Breast epithelium (tissue), 4 donors: ENCODE data around the gene CYTH4. TPM values are rescaled to one million over a fixed set of nuclear protein-coding genes. Genes with fewer than 3 reads are reported as not detected.

Experiments
- DNase-seq, 2 donors: peaks; one replicate each; pipeline ENCODE4 v3.0.0-alpha.2; 2019; ENCODE audit warnings: low spot score in 2 of 2
- H3K27ac ChIP-seq, 2 donors: fragments of 200-600 bp; sonication (generic) in 1 of 2; one replicate each; pipeline ENCODE4 v1.5.1; 2016 to 2019; ENCODE audit warnings: mild to moderate bottlenecking in 1 of 2
- H3K27me3 ChIP-seq, 2 donors: fragments of 200-600 bp; sonication (generic) in 1 of 2; one replicate each; pipeline versions ENCODE4 v1.5.1 to v1.6.0; 2017 to 2019; ENCODE audit warnings: control low read depth in 1 of 2, mild to moderate bottlenecking in 1 of 2
- H3K36me3 ChIP-seq: fragments of 200-600 bp; one replicate; pipeline ENCODE4 v1.5.1; 2019
- H3K4me1 ChIP-seq, 2 donors: fragments of 200-600 bp; sonication (generic); one replicate each; pipeline ENCODE4 v1.5.1; 2016 to 2019; ENCODE audit warnings: control low read depth in 1 of 2
- H3K4me3 ChIP-seq, 3 donors: fragments of 200-600 bp; sonication (generic); 1 replicate in 2 of 3; 2 replicates in 1 of 3; pipeline ENCODE4 v1.5.1; 2016 to 2019; ENCODE audit warnings: mild to moderate bottlenecking in 3 of 3, moderate library complexity in 2 of 3
- H3K9me3 ChIP-seq, 2 donors: fragments of 200-600 bp; sonication (generic) in 1 of 2; one replicate each; pipeline ENCODE4 v1.5.1; 2016 to 2019; ENCODE audit warnings: control low read depth in 1 of 2
- POLR2A ChIP-seq: fragments of 450-650 bp; IDR thresholded peaks from one replicate; pipeline ENCODE4 v1.6.1; 2016; ENCODE audit warnings: antibody characterized with exemption, mild to moderate bottlenecking, moderate library complexity
- POLR2AphosphoS5 ChIP-seq, 3 donors: sonication (generic); formaldehyde crosslinking; IDR thresholded peaks; one replicate each; pipeline ENCODE4 v1.6.1; 2017; ENCODE audit warnings: antibody characterized with exemption in 3 of 3
- intact Hi-C: fragments of 100-400 bp; cut with DNase I; formaldehyde crosslinking; loops from one replicate; pipeline ENCODE4 v1.15.1; 2023; ENCODE audit warnings: low total_unique reads
- total RNA-seq, 3 donors: library from RNA; depleted of rRNA; stranded (reverse); fragments of >200 nt; gene quantifications; one replicate each; pipeline ENCODE4 v1.1.0, GENCODE V29; 2016
- TF ChIP-seq, protein P1 (sequence below), 3 donors: fragments of 450-650 bp; IDR thresholded peaks; one replicate each; pipeline ENCODE4 v1.5.1; 2016 to 2017; ENCODE audit warnings: antibody characterized with exemption in 3 of 3, mild to moderate bottlenecking in 3 of 3, moderate library complexity in 3 of 3

Gene CYTH4
- total RNA-seq, 3 donors from 2014 or later = 6.9 to 25.1 (median 10.5) TPM

GRCh38 chr22:37235897-37236607 is 46.3 kb upstream of the CYTH4 start:
- no peaks in the 10 kb centered on the region for H3K27me3 ChIP-seq
- no peak for TF ChIP-seq POLR2A
- no peak for TF ChIP-seq POLR2AphosphoS5 (IDR thresholded peaks at IDR 0.05)
- TF ChIP-seq, protein P1, sequence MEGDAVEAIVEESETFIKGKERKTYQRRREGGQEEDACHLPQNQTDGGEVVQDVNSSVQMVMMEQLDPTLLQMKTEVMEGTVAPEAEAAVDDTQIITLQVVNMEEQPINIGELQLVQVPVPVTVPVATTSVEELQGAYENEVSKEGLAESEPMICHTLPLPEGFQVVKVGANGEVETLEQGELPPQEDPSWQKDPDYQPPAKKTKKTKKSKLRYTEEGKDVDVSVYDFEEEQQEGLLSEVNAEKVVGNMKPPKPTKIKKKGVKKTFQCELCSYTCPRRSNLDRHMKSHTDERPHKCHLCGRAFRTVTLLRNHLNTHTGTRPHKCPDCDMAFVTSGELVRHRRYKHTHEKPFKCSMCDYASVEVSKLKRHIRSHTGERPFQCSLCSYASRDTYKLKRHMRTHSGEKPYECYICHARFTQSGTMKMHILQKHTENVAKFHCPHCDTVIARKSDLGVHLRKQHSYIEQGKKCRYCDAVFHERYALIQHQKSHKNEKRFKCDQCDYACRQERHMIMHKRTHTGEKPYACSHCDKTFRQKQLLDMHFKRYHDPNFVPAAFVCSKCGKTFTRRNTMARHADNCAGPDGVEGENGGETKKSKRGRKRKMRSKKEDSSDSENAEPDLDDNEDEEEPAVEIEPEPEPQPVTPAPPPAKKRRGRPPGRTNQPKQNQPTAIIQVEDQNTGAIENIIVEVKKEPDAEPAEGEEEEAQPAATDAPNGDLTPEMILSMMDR (IDR thresholded peaks at IDR 0.05) = no peak
- no peak overlapping the region for H3K4me3 ChIP-seq
- no peaks in the 10 kb centered on the region for H3K9me3 ChIP-seq
- no peak for DNase-seq
- intact Hi-C loops = no loop called here
- no peaks in the 10 kb centered on the region for H3K36me3 ChIP-seq
- no peaks in the 10 kb centered on the region for H3K4me1 ChIP-seq
- H3K27ac ChIP-seq = no peak overlapping the region

DNA sequence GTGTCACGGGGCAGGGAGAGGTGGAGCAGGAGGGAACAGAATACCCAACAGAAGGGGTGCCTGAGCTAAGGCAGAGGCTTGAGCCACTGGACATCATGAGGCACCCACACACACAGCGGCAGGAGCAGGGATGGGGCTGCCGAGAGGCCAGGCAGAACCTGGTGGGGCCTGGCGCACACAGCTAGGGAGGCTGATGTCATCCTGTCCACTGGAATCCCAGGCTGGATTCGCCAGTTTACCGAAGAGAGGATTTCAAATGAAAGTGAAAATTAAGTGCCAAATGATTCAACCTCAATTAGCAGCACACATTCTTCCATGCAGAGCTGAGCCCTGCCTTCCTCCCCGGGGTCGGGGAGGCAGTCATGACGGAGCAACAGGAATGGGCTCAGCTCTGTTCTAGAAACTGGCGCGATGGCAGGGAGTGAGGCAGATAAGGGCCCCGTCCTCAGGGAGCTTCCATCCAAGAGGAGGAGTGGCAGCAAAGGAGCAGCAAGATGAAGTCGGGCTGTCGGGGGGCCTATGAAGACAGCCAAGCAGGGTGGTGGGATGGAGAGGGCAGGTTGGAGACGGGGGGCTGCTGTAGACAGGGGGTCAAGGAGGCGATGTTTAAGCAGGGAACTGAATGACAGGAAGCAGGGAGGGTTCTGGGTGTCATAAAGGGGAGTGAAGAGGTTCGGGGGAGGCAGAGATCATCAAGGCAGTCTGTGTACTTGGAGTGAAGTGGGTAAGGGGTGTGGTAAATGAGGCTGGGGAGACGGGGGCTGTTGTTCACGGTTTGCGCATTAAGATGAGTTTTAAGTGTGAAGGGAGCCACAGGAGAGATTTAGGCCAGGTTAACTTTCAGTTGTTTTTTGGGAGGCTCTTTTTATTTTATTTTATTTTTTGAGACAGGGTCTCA is 44.7 kb upstream of the CYTH4 start:
- H3K4me3 ChIP-seq = no peak overlapping the region
- no peak for DNase-seq
- no peaks in the 10 kb centered on the region for H3K27me3 ChIP-seq
- H3K4me1 ChIP-seq = no peaks in the 10 kb centered on the region
- H3K36me3 ChIP-seq = no peaks in the 10 kb centered on the region
- intact Hi-C loops = no loop called here
- no peak overlapping the region for H3K27ac ChIP-seq
- TF ChIP-seq, protein P1 (IDR thresholded peaks at IDR 0.05) = no peak
- TF ChIP-seq POLR2AphosphoS5 (IDR thresholded peaks at IDR 0.05) = no peak
- no peak for TF ChIP-seq POLR2A
- H3K9me3 ChIP-seq = no peaks in the 10 kb centered on the region

DNA sequence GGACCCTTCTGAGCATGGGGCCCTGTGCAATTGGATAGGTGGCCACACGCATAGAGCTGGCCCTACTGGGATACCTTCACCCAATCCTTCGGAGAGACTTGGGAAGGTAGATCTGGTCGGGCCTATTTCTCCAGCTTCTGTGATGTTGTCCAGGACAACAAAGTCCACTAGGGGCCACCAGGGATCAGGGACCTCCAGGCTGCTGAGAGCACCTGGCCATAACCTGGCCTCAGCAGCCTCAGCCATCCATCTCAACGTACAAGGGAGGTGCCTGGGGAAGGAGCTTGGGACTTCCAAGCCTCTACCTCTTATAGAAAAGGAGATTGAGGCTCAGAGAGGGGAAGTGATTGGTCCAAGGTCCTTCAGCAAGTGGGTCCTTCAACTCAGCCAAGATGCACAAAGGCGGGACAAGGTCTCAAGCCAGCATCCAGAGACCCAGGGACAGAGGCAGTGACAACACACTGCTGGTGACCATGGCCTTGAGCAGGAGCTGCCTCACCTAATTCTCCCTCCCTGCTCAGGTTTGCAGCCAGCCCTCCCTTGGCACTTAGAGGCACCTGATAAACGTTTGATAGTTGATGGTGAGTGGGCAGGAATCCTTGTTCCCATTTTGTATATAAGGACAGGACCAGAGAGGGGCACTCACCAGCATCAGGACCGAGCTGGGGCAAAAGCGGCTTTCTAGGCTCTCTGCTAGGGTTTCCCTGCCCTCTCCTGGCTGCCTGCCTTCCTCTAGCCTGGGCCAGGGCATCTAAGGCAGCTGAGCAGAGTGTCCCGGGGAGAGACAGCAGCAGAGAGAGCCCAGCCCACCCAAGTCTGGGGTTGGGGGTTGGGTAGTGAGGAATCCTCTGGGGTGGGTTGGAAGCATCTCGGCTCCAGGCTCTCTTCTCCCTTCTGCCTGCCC is 42.7 kb upstream of the CYTH4 start:
- intact Hi-C loops = no loop called here
- DNase-seq = no peak

GRCh38 chr22:37240240-37240940 is 41.9 kb upstream of the CYTH4 start:
- no peaks in the 10 kb centered on the region for H3K4me1 ChIP-seq
- DNase-seq = no peak
- intact Hi-C loops = no loop called here
- H3K36me3 ChIP-seq = no peaks in the 10 kb centered on the region
- no peaks in the 10 kb centered on the region for H3K9me3 ChIP-seq
- no peaks in the 10 kb centered on the region for H3K27me3 ChIP-seq
- H3K27ac ChIP-seq = no peak overlapping the region
- TF ChIP-seq POLR2AphosphoS5 (IDR thresholded peaks at IDR 0.05) (no peak), POLR2A (no peak)
- TF ChIP-seq, protein P1 (IDR thresholded peaks at IDR 0.05) = no peak
- no peak overlapping the region for H3K4me3 ChIP-seq

More for the DNA sequence above, 42.7 kb upstream of the CYTH4 start:
- Histone ChIP-seq H3K36me3 (no peaks in the 10 kb centered on the region), H3K9me3 (no peaks in the 10 kb centered on the region), H3K4me3 (no peak overlapping the region), H3K27ac (no peak overlapping the region), H3K27me3 (no peaks in the 10 kb centered on the region), H3K4me1 (no peaks in the 10 kb centered on the region)
- TF ChIP-seq, protein P1 (IDR thresholded peaks at IDR 0.05) = no peak
- no peak for TF ChIP-seq POLR2A
- no peak for TF ChIP-seq POLR2AphosphoS5 (IDR thresholded peaks at IDR 0.05)
